Natural killer cell (primary cell): ENCODE data around the gene FAM131A. TPM values are rescaled to one million over a fixed set of nuclear protein-coding genes. Genes with fewer than 3 reads are reported as not detected.

Experiments
- ATAC-seq, 3 donors: fragments of 150-1000 bp in 2 of 3; fragments of 200-7000 bp in 1 of 3; cut with Tn5 transposase; 1 replicate in 1 of 3; 2 replicates in 2 of 3; pipeline ENCODE4 v1.10.0; 2021; ENCODE audit warnings: mild to moderate bottlenecking in 2 of 3, moderate library complexity in 2 of 3
- DNase-seq, 2 donors: peaks; one replicate each; pipeline versions ENCODE4 v3.0.0 to v3.0.0-alpha.2; 2013 to 2021; ENCODE audit warnings: mixed read lengths in 1 of 2
- H3K27ac ChIP-seq: one replicate; pipeline ENCODE4 v1.5.1; 2013; ENCODE audit warnings: mild to moderate bottlenecking, low read length
- H3K27me3 ChIP-seq: one replicate; pipeline ENCODE4 v1.6.1; 2013; ENCODE audit warnings: low read length; ENCODE audit not compliant: control insufficient read depth, insufficient read depth
- H3K36me3 ChIP-seq: one replicate; pipeline ENCODE4 v1.6.1; 2013; ENCODE audit warnings: low read length; ENCODE audit not compliant: control insufficient read depth, insufficient read depth
- H3K4me1 ChIP-seq: one replicate; pipeline ENCODE4 v1.6.1; 2013; ENCODE audit warnings: low read length; ENCODE audit not compliant: control insufficient read depth, insufficient read depth
- H3K4me3 ChIP-seq: one replicate; pipeline ENCODE4 v1.5.1; 2013; ENCODE audit warnings: low read length
- H3K9me3 ChIP-seq: one replicate; pipeline ENCODE4 v1.6.1; 2013; ENCODE audit warnings: low read length; ENCODE audit not compliant: control insufficient read depth, insufficient read depth
- H3K27ac Mint-ChIP-seq, 2 donors: one replicate each; pipeline ENCODE4 v1.8.0; 2022; ENCODE audit warnings: mild to moderate bottlenecking in 2 of 2, mixed read lengths in 2 of 2, moderate library complexity in 1 of 2
- H3K27me3 Mint-ChIP-seq, 2 donors: one replicate each; pipeline ENCODE4 v1.8.0; 2022; ENCODE audit warnings: low read depth in 2 of 2, mixed read lengths in 2 of 2
- H3K36me3 Mint-ChIP-seq: one replicate; pipeline ENCODE4 v1.8.0; 2022; ENCODE audit warnings: mixed read lengths
- H3K4me1 Mint-ChIP-seq, 2 donors: one replicate each; pipeline ENCODE4 v1.8.0; 2022; ENCODE audit warnings: mixed read lengths in 2 of 2
- H3K4me3 Mint-ChIP-seq: one replicate; pipeline ENCODE4 v1.8.0; 2022; ENCODE audit warnings: mild to moderate bottlenecking, moderate library complexity, mixed read lengths
- H3K9me3 Mint-ChIP-seq, 2 donors: one replicate each; pipeline ENCODE4 v1.8.0; 2022; ENCODE audit warnings: mixed read lengths in 2 of 2
- WGBS: methylation state at CpG from one replicate; pipeline ENCODE4 v1.1.7; 2013; ENCODE audit warnings: missing lambda C conversion rate; ENCODE audit not compliant: insufficient coverage; 5-methylcytosine and 5-hydroxymethylcytosine counted together
- intact Hi-C: fragments of 100-400 bp; cut with micrococcal nuclease; formaldehyde crosslinking; loops from one replicate; pipeline ENCODE4 v1.14.2; 2022
- total RNA-seq, 4 donors: library from RNA; stranded (reverse); fragments of 120-200 nt in 1 of 4; gene quantifications; one replicate each; pipeline versions ENCODE4 v1.2.3 to v1.2.4, GENCODE V29; 2013 to 2022
- TF ChIP-seq, protein P1 (sequence below): fragments of 200-600 bp; IDR thresholded peaks from one replicate; pipeline ENCODE4 v1.8.0; 2022; ENCODE audit warnings: antibody characterized with exemption

FAM131A gene
- total RNA-seq, 3 donors from 2014 or later (not counting 1 experiment from before 2014, with no cell fraction given) = 6.9 to 8.8 (median 8.5) TPM

DNA sequence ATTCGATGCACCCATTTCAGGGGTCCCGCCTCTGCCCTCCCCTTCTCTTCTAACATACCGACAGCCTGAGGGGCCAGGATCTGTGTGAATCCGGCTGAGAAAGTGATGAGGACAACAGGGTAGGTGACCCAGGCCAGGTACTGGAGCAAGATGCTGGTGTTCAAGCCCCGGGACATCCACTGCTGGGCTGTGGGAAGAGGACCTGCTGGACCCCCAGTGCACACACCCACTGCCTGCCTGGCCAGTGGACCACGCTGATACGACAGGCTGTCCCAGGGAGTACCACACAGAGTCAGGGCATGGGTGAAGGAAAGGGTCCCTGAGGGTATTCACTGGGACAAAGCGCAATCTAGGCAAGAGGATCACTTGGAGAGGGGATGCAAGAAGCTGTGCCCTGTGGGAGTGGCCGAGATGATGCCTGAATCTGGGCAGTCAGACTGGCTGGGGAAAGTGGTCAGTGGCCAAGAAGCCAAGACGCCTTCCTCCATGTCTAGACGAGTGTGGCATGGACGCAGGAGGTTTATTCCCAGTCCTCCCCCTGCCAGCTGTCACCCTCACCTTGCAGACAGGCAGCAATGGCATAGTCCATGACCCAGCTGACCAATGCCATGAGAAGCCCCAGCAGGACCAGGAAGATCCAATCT is 20.8 kb downstream of the FAM131A start:
- Histone ChIP-seq H3K9me3 (no peaks in the 10 kb centered on the region), H3K27me3 (no peaks in the 10 kb centered on the region), H3K4me3 (no peak overlapping the region), H3K4me1 (peaks cover 30% of the 10 kb centered on the region), H3K36me3 (no peaks in the 10 kb centered on the region), H3K27ac (no peak overlapping the region)
- H3K9me3 Mint-ChIP-seq = no peaks in the 10 kb centered on the region
- intact Hi-C loops = no loop called here
- no peak overlapping the region for H3K4me3 Mint-ChIP-seq
- no peaks in the 10 kb centered on the region for H3K36me3 Mint-ChIP-seq
- WGBS = 93% methylated on average over 12 of the region's 12 CpGs
- H3K4me1 Mint-ChIP-seq = peaks cover 3 to 24% of the 10 kb centered on the region in 2 donors
- H3K27me3 Mint-ChIP-seq = peaks cover 0 to 3% of the 10 kb centered on the region in 2 donors
- no peak overlapping the region for H3K27ac Mint-ChIP-seq
- ATAC-seq = no peak
- TF ChIP-seq, protein P1, sequence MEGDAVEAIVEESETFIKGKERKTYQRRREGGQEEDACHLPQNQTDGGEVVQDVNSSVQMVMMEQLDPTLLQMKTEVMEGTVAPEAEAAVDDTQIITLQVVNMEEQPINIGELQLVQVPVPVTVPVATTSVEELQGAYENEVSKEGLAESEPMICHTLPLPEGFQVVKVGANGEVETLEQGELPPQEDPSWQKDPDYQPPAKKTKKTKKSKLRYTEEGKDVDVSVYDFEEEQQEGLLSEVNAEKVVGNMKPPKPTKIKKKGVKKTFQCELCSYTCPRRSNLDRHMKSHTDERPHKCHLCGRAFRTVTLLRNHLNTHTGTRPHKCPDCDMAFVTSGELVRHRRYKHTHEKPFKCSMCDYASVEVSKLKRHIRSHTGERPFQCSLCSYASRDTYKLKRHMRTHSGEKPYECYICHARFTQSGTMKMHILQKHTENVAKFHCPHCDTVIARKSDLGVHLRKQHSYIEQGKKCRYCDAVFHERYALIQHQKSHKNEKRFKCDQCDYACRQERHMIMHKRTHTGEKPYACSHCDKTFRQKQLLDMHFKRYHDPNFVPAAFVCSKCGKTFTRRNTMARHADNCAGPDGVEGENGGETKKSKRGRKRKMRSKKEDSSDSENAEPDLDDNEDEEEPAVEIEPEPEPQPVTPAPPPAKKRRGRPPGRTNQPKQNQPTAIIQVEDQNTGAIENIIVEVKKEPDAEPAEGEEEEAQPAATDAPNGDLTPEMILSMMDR = no peak
- DNase-seq = no peak

DNA sequence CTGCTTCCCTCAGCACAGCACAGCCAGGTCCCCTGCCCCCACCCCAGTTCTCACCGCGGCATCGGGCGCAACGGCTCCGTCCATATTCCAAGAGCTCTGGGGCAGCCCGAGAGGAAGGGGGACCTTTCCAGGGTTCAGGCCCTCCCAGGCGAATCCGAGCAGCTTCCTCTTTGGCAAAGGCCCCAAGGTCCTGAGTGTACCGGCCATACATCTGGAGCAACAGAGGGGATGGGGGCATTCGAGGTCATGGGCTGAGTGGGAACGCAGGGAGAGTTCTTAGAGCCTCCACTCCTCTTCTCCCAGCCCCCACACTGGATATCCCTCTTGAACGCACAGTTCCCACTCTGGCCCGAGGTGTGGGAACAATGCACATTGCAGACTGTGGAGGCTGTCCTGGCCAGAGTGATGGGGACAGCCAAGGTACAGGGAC is 21.5 kb downstream of the FAM131A start:
- Histone ChIP-seq H3K27me3 (no peaks in the 10 kb centered on the region), H3K9me3 (no peaks in the 10 kb centered on the region), H3K27ac (no peak overlapping the region), H3K4me3 (no peak overlapping the region), H3K36me3 (no peaks in the 10 kb centered on the region), H3K4me1 (peaks cover 32% of the 10 kb centered on the region)
- Mint-ChIP-seq H3K36me3 (no peaks in the 10 kb centered on the region), H3K27me3 (peaks cover 0 to 3% of the 10 kb centered on the region in 2 donors), H3K4me3 (no peak overlapping the region), H3K27ac (no peak overlapping the region), H3K9me3 (no peaks in the 10 kb centered on the region), H3K4me1 (peaks cover 9 to 31% of the 10 kb centered on the region in 2 donors)
- intact Hi-C loops = no loop called here
- ATAC-seq = no peak
- whole genome bisulfite sequencing = 95% methylated on average over 14 of the region's 14 CpGs
- TF ChIP-seq, protein P1 = no peak
- DNase-seq = no peak

DNA sequence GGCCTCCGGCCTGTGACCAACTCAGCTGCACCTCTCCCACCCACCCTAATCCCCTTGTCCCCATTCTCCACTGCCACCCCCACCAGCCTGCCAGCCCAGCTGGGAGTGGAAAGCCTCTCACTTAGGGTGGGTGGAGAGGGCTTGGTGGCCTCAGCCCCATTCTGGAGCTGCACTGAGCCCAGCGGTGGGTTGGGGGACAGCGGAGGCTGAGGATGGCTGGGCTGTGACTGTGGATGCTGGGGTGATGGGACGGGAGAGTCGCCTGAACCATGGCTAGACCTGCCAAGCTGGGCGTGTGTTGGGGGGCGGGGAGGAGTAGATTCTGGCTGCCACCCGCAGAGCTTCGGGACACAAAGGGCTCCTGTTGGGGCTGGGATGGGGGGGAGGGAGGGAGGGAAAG is 22.2 kb downstream of the FAM131A start:
- Mint-ChIP-seq H3K9me3 (no peaks in the 10 kb centered on the region), H3K36me3 (no peaks in the 10 kb centered on the region), H3K27ac (peak overlapping the region in 1 of 2 donors; percentile 2), H3K4me1 (peaks cover 12 to 36% of the 10 kb centered on the region in 2 donors), H3K4me3 (peak overlapping the region; percentile 81), H3K27me3 (peaks cover 0 to 3% of the 10 kb centered on the region in 2 donors)
- Histone ChIP-seq H3K4me1 (peaks cover 32% of the 10 kb centered on the region), H3K9me3 (no peaks in the 10 kb centered on the region), H3K27me3 (no peaks in the 10 kb centered on the region), H3K36me3 (no peaks in the 10 kb centered on the region), H3K4me3 (no peak overlapping the region), H3K27ac (no peak overlapping the region)
- DNase-seq (no peak), ATAC-seq (no peak)
- TF ChIP-seq, protein P1 = no peak
- WGBS = 95% methylated on average over 9 of the region's 9 CpGs
- intact Hi-C loops = no loop called here
